Heart left ventricle (tissue), 16 donors: ENCODE measurements around the gene KIAA2012. TPM values are rescaled to one million over a fixed set of nuclear protein-coding genes. Genes with fewer than 3 reads are reported as not detected.

Source experiments
- ATAC-seq, 4 donors: fragments of 200-7000 bp; cut with Tn5 transposase; one replicate each; pipeline ENCODE4 v1.9.1; 2020 to 2022; ENCODE audit warnings: moderate library complexity in 4 of 4, mild to moderate bottlenecking in 3 of 4, moderate number of reproducible peaks in 1 of 4
- DNase-seq, 5 donors: peaks; one replicate each; pipeline ENCODE4 v3.0.0-alpha.2; 2020
- H3K27ac ChIP-seq, 12 donors: fragments of 200-600 bp; sonication (generic) in 4 of 12; one replicate each; pipeline versions ENCODE4 v1.5.0 to v1.8.0; 2016 to 2022; ENCODE audit warnings: mild to moderate bottlenecking in 2 of 12
- H3K27me3 ChIP-seq, 9 donors: fragments of 200-600 bp; sonication (generic) in 2 of 9; one replicate each; pipeline versions ENCODE4 v1.5.1 to v1.8.0; 2016 to 2022; ENCODE audit warnings: mild to moderate bottlenecking in 3 of 9
- H3K36me3 ChIP-seq, 9 donors: fragments of 200-600 bp; sonication (generic) in 2 of 9; one replicate each; pipeline versions ENCODE4 v1.5.0 to v1.8.0; 2018 to 2022; ENCODE audit warnings: mild to moderate bottlenecking in 2 of 9
- H3K4me1 ChIP-seq, 12 donors: fragments of 200-600 bp; sonication (generic) in 4 of 12; one replicate each; pipeline versions ENCODE4 v1.5.0 to v1.8.0; 2016 to 2022; ENCODE audit warnings: mild to moderate bottlenecking in 3 of 12
- H3K4me3 ChIP-seq, 12 donors: fragments of 200-600 bp; sonication (generic) in 4 of 12; one replicate each; pipeline versions ENCODE4 v1.5.0 to v1.8.0; 2017 to 2022; ENCODE audit warnings: mild to moderate bottlenecking in 9 of 12, moderate library complexity in 4 of 12
- H3K9me3 ChIP-seq, 12 donors: fragments of 200-600 bp; sonication (generic) in 4 of 12; one replicate each; pipeline versions ENCODE4 v1.5.0 to v1.8.0; 2016 to 2022; ENCODE audit warnings: mild to moderate bottlenecking in 1 of 12
- POLR2A ChIP-seq, 2 donors: fragments of 450-650 bp; IDR thresholded peaks; one replicate each; pipeline ENCODE4 v1.6.1; 2017; ENCODE audit warnings: antibody characterized with exemption in 2 of 2, mild to moderate bottlenecking in 2 of 2, moderate library complexity in 2 of 2
- WGBS, 4 donors: extraction: QIAGEN DNeasy Blood & Tissue Kit in 2 of 4; methylation state at CpG; one replicate each; pipeline versions ENCODE4 v1.1.5 to v1.1.7; 2013 to 2018; 5-methylcytosine and 5-hydroxymethylcytosine counted together
- intact Hi-C, 10 donors: fragments of 100-400 bp; cut with DNase I; formaldehyde crosslinking; loops; one replicate each; pipeline versions ENCODE4 v1.11.1 to v1.14.2; 2022
- polyA plus RNA-seq, 2 donors: library from polyadenylated mRNA; stranded (reverse); fragments of 200-250 nt; gene quantifications; one replicate each; pipeline ENCODE4 v1.2.3, GENCODE V29; 2013
- total RNA-seq, 9 donors: library from RNA; depleted of rRNA in 2 of 9; stranded (reverse); fragments of >200 nt in 2 of 9; fragmentation: NEBNext Ultra II Directional in 3 of 9; extraction: Animal tissue kit (Norgen Biotek cat#: 25700) in 3 of 9; gene quantifications; one replicate each; pipeline versions ENCODE4 v1.1.0 to v1.2.4, GENCODE V29; 2016 to 2023
- TF ChIP-seq, protein P1 (sequence below), 12 donors: fragments of 200-600 bp; sonication (generic) in 4 of 12; IDR thresholded peaks; one replicate each; pipeline versions ENCODE4 v1.5.0 to v1.8.0; 2018 to 2022; ENCODE audit warnings: antibody characterized with exemption in 12 of 12, mild to moderate bottlenecking in 5 of 12
- donor health status: ischemic (EF 13 %, LVEDD 7.1; RV severe dilation, severe dysfunction).
- donor health status: healthy with polysubstance abuse.
- donor health status: DM: no; HTN: yes; CAD: no.
- donor health status: DM: no; HTN: no; CAD: no.
- donor health status: ischemic (EF 25% LVEDD 6.9; RV normal size, moderate dysfunction).
- donor health status: ischemic (EF 25% LVEDD 5.7; RV mildly dilated, moderate dysfunction).
- donor health status: healthy.
- donor health status: DM: yes; HTN: yes; CAD: no.
- donor health status: ischemic (EF 35%, LVEDD 5.7; RV mildly dilated, moderate dysfunction).
- donor health status: nonischemic (EF 11% LVEDD 7.7; RV severe dilation, severe dysfunction).
- donor health status: DM: yes; HTN: yes; CAD: no.
- donor health status: PGD.
- donor health status: ischemic (EF 29% LVEDD 5.4; RV normal size, mild dysfunction).
- donor health status: nonischemic (EF 23%, LVEDD 6.1; RV moderate dilation, normal function).

Gene KIAA2012
- total and polyA plus RNA-seq, 11 donors: 0.08 TPM; not detected in 10

DNA sequence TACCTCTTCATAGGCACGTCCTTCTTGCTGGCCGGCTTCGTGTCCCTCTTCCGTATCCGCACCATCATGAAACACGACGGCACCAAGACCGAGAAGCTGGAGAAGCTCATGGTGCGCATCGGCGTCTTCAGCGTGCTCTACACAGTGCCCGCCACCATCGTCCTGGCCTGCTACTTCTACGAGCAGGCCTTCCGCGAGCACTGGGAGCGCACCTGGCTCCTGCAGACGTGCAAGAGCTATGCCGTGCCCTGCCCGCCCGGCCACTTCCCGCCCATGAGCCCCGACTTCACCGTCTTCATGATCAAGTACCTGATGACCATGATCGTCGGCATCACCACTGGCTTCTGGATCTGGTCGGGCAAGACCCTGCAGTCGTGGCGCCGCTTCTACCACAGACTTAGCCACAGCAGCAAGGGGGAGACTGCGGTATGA lies 37.1 kb upstream of the KIAA2012 start:
- DNase-seq (peak in 2 of 5 donors; percentile 47 to 65), ATAC-seq (no peak)
- peak overlapping the region in 11 of 12 donors; percentile 52 to 90 (median 79) for H3K4me3 ChIP-seq
- no peaks in the 10 kb centered on the region for H3K9me3 ChIP-seq
- no peaks in the 10 kb centered on the region for H3K36me3 ChIP-seq
- H3K27ac ChIP-seq: peak overlapping the region in 8 of 12 donors; percentile 54 to 99 (median 76)
- TF ChIP-seq, protein P1, sequence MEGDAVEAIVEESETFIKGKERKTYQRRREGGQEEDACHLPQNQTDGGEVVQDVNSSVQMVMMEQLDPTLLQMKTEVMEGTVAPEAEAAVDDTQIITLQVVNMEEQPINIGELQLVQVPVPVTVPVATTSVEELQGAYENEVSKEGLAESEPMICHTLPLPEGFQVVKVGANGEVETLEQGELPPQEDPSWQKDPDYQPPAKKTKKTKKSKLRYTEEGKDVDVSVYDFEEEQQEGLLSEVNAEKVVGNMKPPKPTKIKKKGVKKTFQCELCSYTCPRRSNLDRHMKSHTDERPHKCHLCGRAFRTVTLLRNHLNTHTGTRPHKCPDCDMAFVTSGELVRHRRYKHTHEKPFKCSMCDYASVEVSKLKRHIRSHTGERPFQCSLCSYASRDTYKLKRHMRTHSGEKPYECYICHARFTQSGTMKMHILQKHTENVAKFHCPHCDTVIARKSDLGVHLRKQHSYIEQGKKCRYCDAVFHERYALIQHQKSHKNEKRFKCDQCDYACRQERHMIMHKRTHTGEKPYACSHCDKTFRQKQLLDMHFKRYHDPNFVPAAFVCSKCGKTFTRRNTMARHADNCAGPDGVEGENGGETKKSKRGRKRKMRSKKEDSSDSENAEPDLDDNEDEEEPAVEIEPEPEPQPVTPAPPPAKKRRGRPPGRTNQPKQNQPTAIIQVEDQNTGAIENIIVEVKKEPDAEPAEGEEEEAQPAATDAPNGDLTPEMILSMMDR (IDR thresholded peaks at IDR 0.05): no peak
- no peak for TF ChIP-seq POLR2A (IDR thresholded peaks at IDR 0.05)
- H3K4me1 ChIP-seq: peaks cover 0 to 53% (median 27%) of the 10 kb centered on the region in 12 donors
- WGBS, 4 donors: 34 to 50% (median 37%) methylated on average over 27 to 32 of the region's 32 CpGs
- peaks cover 0 to 75% (median 5%) of the 10 kb centered on the region in 9 donors for H3K27me3 ChIP-seq
- intact Hi-C loops: loop anchor here (2.0 to 10.0 kb wide), 12 partner anchors 84 to 251 kb away; partner anchors contain the start of gene ALS2 (in 1 of the 10)

DNA sequence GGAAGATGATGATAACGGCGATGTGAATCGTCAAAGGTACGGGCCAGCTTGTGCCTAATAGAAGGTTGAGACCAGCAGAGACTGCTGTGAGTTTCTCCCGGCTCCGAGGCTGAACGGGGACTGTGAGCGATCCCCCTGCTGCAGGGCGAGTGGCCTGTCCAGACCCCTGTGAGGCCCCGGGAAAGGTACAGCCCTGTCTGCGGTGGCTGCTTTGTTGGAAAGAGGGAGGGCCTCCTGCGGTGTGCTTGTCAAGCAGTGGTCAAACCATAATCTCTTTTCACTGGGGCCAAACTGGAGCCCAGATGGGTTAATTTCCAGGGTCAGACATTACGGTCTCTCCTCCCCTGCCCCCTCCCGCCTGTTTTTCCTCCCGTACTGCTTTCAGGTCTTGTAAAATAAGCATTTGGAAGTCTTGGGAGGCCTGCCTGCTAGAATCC lies 36.4 kb upstream of the KIAA2012 start:
- WGBS, 4 donors: 18 to 32% (median 30%) methylated on average over 15 of the region's 15 CpGs
- Histone ChIP-seq H3K4me3 (peak overlapping the region; percentile 20 to 90 (median 79)), H3K27ac (peak overlapping the region in 11 of 12 donors; percentile 3 to 99 (median 69)), H3K9me3 (no peaks in the 10 kb centered on the region), H3K4me1 (peaks cover 0 to 53% (median 27%) of the 10 kb centered on the region in 12 donors), H3K27me3 (peaks cover 0 to 74% (median 5%) of the 10 kb centered on the region in 9 donors), H3K36me3 (no peaks in the 10 kb centered on the region)
- TF ChIP-seq, protein P1 (IDR thresholded peaks at IDR 0.05): no peak
- TF ChIP-seq POLR2A (IDR thresholded peaks at IDR 0.05): no peak
- DNase-seq: peak in 2 of 5 donors; percentile 39 to 44
- peak in 1 of 4 donors; percentile 5 for ATAC-seq
- intact Hi-C loops: loop anchor here (5.0 to 10.0 kb wide), 11 partner anchors 84 to 252 kb away; partner anchors contain the start of gene ALS2 (in 1 of the 10)

DNA sequence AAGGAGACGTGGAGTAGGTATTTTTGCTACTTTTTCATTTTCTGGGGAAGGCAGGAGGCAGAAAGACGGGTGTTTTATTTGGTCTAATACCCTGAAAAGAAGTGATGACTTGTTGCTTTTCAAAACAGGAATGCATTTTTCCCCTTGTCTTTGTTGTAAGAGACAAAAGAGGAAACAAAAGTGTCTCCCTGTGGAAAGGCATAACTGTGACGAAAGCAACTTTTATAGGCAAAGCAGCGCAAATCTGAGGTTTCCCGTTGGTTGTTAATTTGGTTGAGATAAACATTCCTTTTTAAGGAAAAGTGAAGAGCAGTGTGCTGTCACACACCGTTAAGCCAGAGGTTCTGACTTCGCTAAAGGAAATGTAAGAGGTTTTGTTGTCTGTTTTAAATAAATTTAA lies 36.0 kb upstream of the KIAA2012 start:
- H3K27me3 ChIP-seq: peaks cover 0 to 72% (median 5%) of the 10 kb centered on the region in 9 donors
- TF ChIP-seq, protein P1 (IDR thresholded peaks at IDR 0.05): no peak
- TF ChIP-seq POLR2A (IDR thresholded peaks at IDR 0.05): no peak
- ATAC-seq (no peak), DNase-seq (no peak)
- H3K4me1 ChIP-seq: peaks cover 0 to 52% (median 27%) of the 10 kb centered on the region in 12 donors
- intact Hi-C loops: loop anchor here (5.0 to 10.0 kb wide), 11 partner anchors 85 to 252 kb away; partner anchors contain the start of gene ALS2 (in 1 of the 10)
- peak overlapping the region; percentile 20 to 90 (median 79) for H3K4me3 ChIP-seq
- whole genome bisulfite sequencing, 4 donors: 32 to 47% (median 38%) methylated on average over 7 of the region's 7 CpGs
- H3K27ac ChIP-seq: peak overlapping the region in 11 of 12 donors; percentile 11 to 99 (median 69)
- no peaks in the 10 kb centered on the region for H3K9me3 ChIP-seq
- no peaks in the 10 kb centered on the region for H3K36me3 ChIP-seq

DNA sequence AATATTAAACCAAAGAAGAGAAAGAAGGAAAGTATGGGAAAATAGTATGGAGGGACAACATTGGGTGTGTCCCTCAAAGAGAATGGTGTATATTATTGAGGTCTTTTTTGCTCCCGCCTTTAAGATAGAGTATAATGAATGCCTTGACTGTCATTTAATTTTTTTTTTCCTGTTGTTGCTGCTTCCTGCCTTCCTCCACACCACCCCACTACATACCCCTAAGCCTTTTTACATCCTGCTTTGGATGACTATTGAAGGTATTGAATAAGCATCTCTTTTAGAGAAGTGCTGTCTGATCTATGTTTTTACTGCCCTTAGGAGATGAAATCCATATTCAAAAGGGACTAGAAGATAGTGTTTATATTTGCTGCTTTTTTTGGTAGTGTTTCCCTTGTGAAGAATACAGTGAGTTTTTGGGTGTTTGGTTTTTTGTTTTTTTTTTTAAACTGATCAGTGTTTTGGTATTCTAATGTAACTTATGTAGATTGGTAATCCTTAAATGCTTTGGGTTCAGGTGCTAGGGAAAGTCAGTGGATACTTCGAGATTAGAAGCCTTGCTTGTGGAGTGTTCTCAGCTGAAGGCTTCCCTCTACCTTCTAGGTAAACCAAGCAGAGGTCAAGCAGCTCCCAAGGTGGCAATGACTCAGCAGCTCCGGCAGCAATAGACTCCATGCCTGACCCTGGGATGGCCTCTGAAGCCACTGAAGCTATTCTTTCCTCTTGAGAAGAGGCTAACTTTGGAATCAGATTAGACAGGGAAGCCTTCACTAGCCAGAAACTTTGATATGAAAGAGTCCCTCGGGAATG lies 34.4 kb upstream of the KIAA2012 start:
- ATAC-seq (peak; percentile 36 to 50 (median 42)), DNase-seq (peak in 3 of 5 donors; percentile 26 to 70 (median 63))
- 29 to 34% (median 31%) methylated on average over 4 of the region's 4 CpGs for WGBS, 4 donors
- intact Hi-C loops: loop anchor here (5.0 to 10.0 kb wide), 11 partner anchors 86 to 254 kb away; partner anchors contain the start of gene ALS2 (in 1 of the 10)
- peak overlapping the region; percentile 6 to 99 (median 70) for H3K27ac ChIP-seq
- TF ChIP-seq POLR2A (IDR thresholded peaks at IDR 0.05): no peak
- TF ChIP-seq, protein P1 (IDR thresholded peaks at IDR 0.05): no peak
- no peaks in the 10 kb centered on the region for H3K36me3 ChIP-seq
- H3K9me3 ChIP-seq: no peaks in the 10 kb centered on the region
- H3K4me3 ChIP-seq: peak overlapping the region in 9 of 12 donors; percentile 2 to 90 (median 73)
- peaks cover 0 to 49% (median 25%) of the 10 kb centered on the region in 12 donors for H3K4me1 ChIP-seq
- peaks cover 0 to 62% (median 5%) of the 10 kb centered on the region in 9 donors for H3K27me3 ChIP-seq
